Uterus (tissue), 2 donors: ENCODE results near the gene SNRPB.

Experiments used
- CTCF ChIP-seq, 4 experiments: fragments of 200-600 bp in 2 of 4; fragments of 450-650 bp in 2 of 4; sonication (generic) in 2 of 4; IDR thresholded peaks; one replicate each; pipeline ENCODE4 v1.5.1; 2016 to 2019; ENCODE audit warnings: antibody characterized with exemption in 4 of 4, mild to moderate bottlenecking in 2 of 4, moderate library complexity in 1 of 4
- POLR2A ChIP-seq, 2 donors: fragments of 450-650 bp; IDR thresholded peaks; one replicate each; pipeline ENCODE4 v1.6.1; 2016; ENCODE audit warnings: antibody characterized with exemption in 2 of 2, mild to moderate bottlenecking in 1 of 2, moderate library complexity in 1 of 2

- TF ChIP-seq CTCF (IDR thresholded peaks at IDR 0.05) (no peak), POLR2A (IDR thresholded peaks at IDR 0.05) (no peak)
These were observed 21.2 kb downstream of the SNRPB start for GRCh38 chr20:2449386-2449785.
